H9 (cell line): ENCODE results near the gene KCTD1. TPM values are rescaled to one million over a fixed set of nuclear protein-coding genes. Genes with fewer than 3 reads are reported as not detected.

ENCODE experiments used
- DNase-seq: peaks from one replicate; pipeline ENCODE4 v3.0.0-alpha.2; 2017
- H2AFZ ChIP-seq: one replicate; pipeline ENCODE4 v1.6.1; 2013; ENCODE audit warnings: mild to moderate bottlenecking, low read length, control low read depth, moderate library complexity
- H2AK5ac ChIP-seq: 2 replicates; pipeline ENCODE4 v1.6.1; 2013; ENCODE audit warnings: low read length, control low read depth, mixed read lengths; ENCODE audit not compliant: insufficient read length
- H2BK120ac ChIP-seq: one replicate; pipeline ENCODE4 v1.6.1; 2013; ENCODE audit warnings: low read depth, mild to moderate bottlenecking, low read length, control low read depth, inconsistent platforms; ENCODE audit not compliant: poor library complexity, severe bottlenecking
- H2BK12ac ChIP-seq: 2 replicates; pipeline ENCODE4 v1.6.1; 2013; ENCODE audit warnings: low read length, control low read depth, mixed read lengths, low read depth; ENCODE audit not compliant: insufficient read length
- H2BK15ac ChIP-seq: 2 replicates; pipeline ENCODE4 v1.6.1; 2013; ENCODE audit warnings: low read depth, low read length, control low read depth
- H2BK20ac ChIP-seq: one replicate; pipeline ENCODE4 v1.6.1; 2013; ENCODE audit warnings: low read depth, mild to moderate bottlenecking, low read length, control low read depth, inconsistent platforms; ENCODE audit not compliant: poor library complexity, severe bottlenecking
- H2BK5ac ChIP-seq: 2 replicates; pipeline ENCODE4 v1.6.1; 2013; ENCODE audit warnings: low read length, control low read depth, mixed read lengths; ENCODE audit not compliant: insufficient read length
- H3K14ac ChIP-seq: 2 replicates; pipeline ENCODE4 v1.6.1; 2013; ENCODE audit warnings: low read length, control low read depth; ENCODE audit not compliant: insufficient read depth
- H3K18ac ChIP-seq: 2 replicates; pipeline ENCODE4 v1.6.1; 2013; ENCODE audit warnings: low read depth, mild to moderate bottlenecking, mixed read lengths, low read length, control low read depth; ENCODE audit not compliant: insufficient read length
- H3K23ac ChIP-seq: 2 replicates; pipeline ENCODE4 v1.6.1; 2013; ENCODE audit warnings: low read length, control low read depth, mixed read lengths, low read depth; ENCODE audit not compliant: insufficient read length
- H3K23me2 ChIP-seq: 2 replicates; pipeline ENCODE4 v1.6.1; 2013; ENCODE audit warnings: low read depth, mild to moderate bottlenecking, mixed read lengths, low read length, control low read depth; ENCODE audit not compliant: insufficient read length, poor library complexity, severe bottlenecking
- H3K27ac ChIP-seq: 2 replicates; pipeline ENCODE4 v1.5.1; 2013; ENCODE audit warnings: low read length, control low read depth, mixed read lengths, low read depth; ENCODE audit not compliant: insufficient read length
- H3K27me3 ChIP-seq: 2 replicates; pipeline ENCODE4 v1.6.1; 2013; ENCODE audit warnings: low read length, control low read depth, inconsistent platforms; ENCODE audit not compliant: insufficient read depth
- H3K4ac ChIP-seq: 2 replicates; pipeline ENCODE4 v1.6.1; 2013; ENCODE audit warnings: low read depth, mild to moderate bottlenecking, control low read depth, inconsistent platforms, low read length, moderate library complexity
- H3K4me1 ChIP-seq: 2 replicates; pipeline ENCODE4 v1.6.1; 2013; ENCODE audit warnings: low read length, control low read depth, inconsistent platforms; ENCODE audit not compliant: insufficient read depth
- H3K4me2 ChIP-seq: 2 replicates; pipeline ENCODE4 v1.6.1; 2013; ENCODE audit warnings: low read length, control low read depth, mixed read lengths; ENCODE audit not compliant: insufficient read length, insufficient read depth
- H3K56ac ChIP-seq: 2 replicates; pipeline ENCODE4 v1.6.1; 2013; ENCODE audit warnings: low read depth, mild to moderate bottlenecking, mixed read lengths, low read length, control low read depth; ENCODE audit not compliant: insufficient read length
- H3K79me1 ChIP-seq: 2 replicates; pipeline ENCODE4 v1.6.1; 2013; ENCODE audit warnings: low read depth, mild to moderate bottlenecking, moderate library complexity, low read length, control low read depth, inconsistent platforms; ENCODE audit not compliant: insufficient read depth, poor library complexity, severe bottlenecking
- H3K79me2 ChIP-seq: 2 replicates; pipeline ENCODE4 v1.6.1; 2013; ENCODE audit warnings: low read length, control low read depth, inconsistent platforms; ENCODE audit not compliant: insufficient read depth
- H3K9ac ChIP-seq: 2 replicates; pipeline ENCODE4 v1.6.1; 2013; ENCODE audit warnings: low read length, control low read depth, mixed read lengths; ENCODE audit not compliant: insufficient read length; ENCODE audit errors: extremely low read depth
- H3K9me3 ChIP-seq: one replicate; pipeline ENCODE4 v1.6.1; 2013; ENCODE audit warnings: low read depth, low read length, inconsistent platforms; ENCODE audit not compliant: control insufficient read depth
- H3T11ph ChIP-seq: one replicate; pipeline ENCODE4 v1.6.1; 2013; ENCODE audit warnings: mild to moderate bottlenecking, low read length, control low read depth, inconsistent platforms
- H4K20me1 ChIP-seq: one replicate; pipeline ENCODE4 v1.6.1; 2013; ENCODE audit not compliant: control insufficient read depth, insufficient read length, insufficient read depth
- H4K5ac ChIP-seq: 2 replicates; pipeline ENCODE4 v1.6.1; 2013; ENCODE audit warnings: low read depth, mild to moderate bottlenecking, mixed read lengths, low read length, control low read depth; ENCODE audit not compliant: insufficient read length
- H4K8ac ChIP-seq: replicated peaks from 2 replicates; pipeline ENCODE4 v1.6.1; 2013; ENCODE audit warnings: low read length, control low read depth, mixed read lengths, low read depth; ENCODE audit not compliant: insufficient read length
- H4K91ac ChIP-seq: 2 replicates; pipeline ENCODE4 v1.6.1; 2013; ENCODE audit warnings: low read depth, mild to moderate bottlenecking, moderate library complexity, mixed read lengths, low read length, control low read depth; ENCODE audit not compliant: insufficient read length
- H3K27ac Mint-ChIP-seq, 3 experiments: 2 replicates in 2 of 3; 3 replicates in 1 of 3; pipeline ENCODE4 v1.8.0; 2020 to 2021; ENCODE audit warnings: mixed read lengths in 3 of 3, mild to moderate bottlenecking in 1 of 3, moderate library complexity in 1 of 3
- H3K27me3 Mint-ChIP-seq: 2 replicates; pipeline ENCODE4 v1.8.0; 2021; ENCODE audit warnings: low read depth, mild to moderate bottlenecking, moderate library complexity, mixed read lengths
- H3K36me3 Mint-ChIP-seq, 3 experiments: 2 replicates in 2 of 3; 3 replicates in 1 of 3; pipeline ENCODE4 v1.8.0; 2020 to 2021; ENCODE audit warnings: low read depth in 3 of 3, mixed read lengths in 3 of 3; ENCODE audit not compliant: insufficient read depth in 1 of 3
- H3K4me1 Mint-ChIP-seq, 2 experiments: 2 replicates each; pipeline ENCODE4 v1.8.0; 2020; ENCODE audit warnings: mixed read lengths in 2 of 2
- H3K4me3 Mint-ChIP-seq, 2 experiments: 2 replicates in 1 of 2; 3 replicates in 1 of 2; pipeline ENCODE4 v1.8.0; 2020 to 2021; ENCODE audit warnings: mild to moderate bottlenecking in 2 of 2, mixed read lengths in 2 of 2, moderate library complexity in 1 of 2
- H3K9me3 Mint-ChIP-seq, 2 experiments: 2 replicates in 1 of 2; 3 replicates in 1 of 2; pipeline ENCODE4 v1.8.0; 2020; ENCODE audit warnings: mild to moderate bottlenecking in 2 of 2, mixed read lengths in 2 of 2, moderate library complexity in 1 of 2
- WGBS: extraction: QIAGEN DNeasy Blood & Tissue Kit; methylation state at CpG from one replicate; pipeline ENCODE4 v1.1.7; 2013; ENCODE audit warnings: missing lambda C conversion rate, low lambda C conversion rate, mixed read lengths; ENCODE audit not compliant: insufficient read length; ENCODE audit errors: extremely low coverage; 5-methylcytosine and 5-hydroxymethylcytosine counted together
- total RNA-seq: library from RNA; stranded (reverse); gene quantifications from 2 replicates; pipeline ENCODE4 v1.2.1, GENCODE V29; 2021
- TF ChIP-seq, protein P1 (sequence below): fragments of 200-600 bp; sonication (generic); conservative IDR thresholded peaks from 3 replicates; pipeline ENCODE4 v1.8.0; 2021; ENCODE audit warnings: antibody characterized with exemption, mild to moderate bottlenecking

KCTD1 gene
- total RNA-seq, 1 experiment from 2014 or later, result 10.8 TPM

DNA sequence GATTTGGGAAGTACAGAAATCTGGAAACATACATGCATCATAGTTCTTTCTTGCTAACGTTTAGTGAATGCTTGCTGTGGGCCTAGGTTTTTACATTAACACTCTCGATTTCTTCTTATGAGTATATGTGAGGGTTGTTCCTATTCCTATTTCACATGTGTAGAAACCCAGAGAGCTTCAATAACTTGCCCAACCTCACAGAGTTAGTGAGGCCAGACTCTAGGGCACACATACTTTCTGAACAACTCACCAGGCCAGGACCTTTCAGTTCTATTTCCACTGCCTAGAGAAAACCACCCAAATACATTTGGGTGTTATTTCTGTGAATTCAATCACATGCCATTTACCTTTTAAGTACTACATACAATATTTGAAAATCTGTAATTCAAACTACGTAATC lies 8.2 kb upstream of the KCTD1 start:
- no peaks in the 10 kb centered on the region for H3K36me3 Mint-ChIP-seq
- no peaks in the 10 kb centered on the region for H3K79me1 ChIP-seq
- H3K79me2 ChIP-seq, result no peaks in the 10 kb centered on the region
- TF ChIP-seq, protein P1, sequence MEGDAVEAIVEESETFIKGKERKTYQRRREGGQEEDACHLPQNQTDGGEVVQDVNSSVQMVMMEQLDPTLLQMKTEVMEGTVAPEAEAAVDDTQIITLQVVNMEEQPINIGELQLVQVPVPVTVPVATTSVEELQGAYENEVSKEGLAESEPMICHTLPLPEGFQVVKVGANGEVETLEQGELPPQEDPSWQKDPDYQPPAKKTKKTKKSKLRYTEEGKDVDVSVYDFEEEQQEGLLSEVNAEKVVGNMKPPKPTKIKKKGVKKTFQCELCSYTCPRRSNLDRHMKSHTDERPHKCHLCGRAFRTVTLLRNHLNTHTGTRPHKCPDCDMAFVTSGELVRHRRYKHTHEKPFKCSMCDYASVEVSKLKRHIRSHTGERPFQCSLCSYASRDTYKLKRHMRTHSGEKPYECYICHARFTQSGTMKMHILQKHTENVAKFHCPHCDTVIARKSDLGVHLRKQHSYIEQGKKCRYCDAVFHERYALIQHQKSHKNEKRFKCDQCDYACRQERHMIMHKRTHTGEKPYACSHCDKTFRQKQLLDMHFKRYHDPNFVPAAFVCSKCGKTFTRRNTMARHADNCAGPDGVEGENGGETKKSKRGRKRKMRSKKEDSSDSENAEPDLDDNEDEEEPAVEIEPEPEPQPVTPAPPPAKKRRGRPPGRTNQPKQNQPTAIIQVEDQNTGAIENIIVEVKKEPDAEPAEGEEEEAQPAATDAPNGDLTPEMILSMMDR, result no peak
- H3K4me2 ChIP-seq, result no peak overlapping the region
- no peak overlapping the region for H3K4me3 Mint-ChIP-seq
- H2BK20ac ChIP-seq, result no peak overlapping the region
- no CpG with 5 or more reads among the region's 3 CpGs for WGBS
- no peak overlapping the region for H3K23ac ChIP-seq
- no peak overlapping the region for H3T11ph ChIP-seq
- H3K23me2 ChIP-seq, result no peaks in the 10 kb centered on the region
- H2BK15ac ChIP-seq, result no peak overlapping the region
- H3K9me3 ChIP-seq, result no peaks in the 10 kb centered on the region
- no peak overlapping the region for H2AK5ac ChIP-seq
- H3K4me1 Mint-ChIP-seq, result peaks cover 12 to 27% of the 10 kb centered on the region in 2 experiments
- no peak overlapping the region for H4K5ac ChIP-seq
- H2BK12ac ChIP-seq, result no peak overlapping the region
- H3K56ac ChIP-seq, result no peak overlapping the region
- no peak overlapping the region for H2BK5ac ChIP-seq
- no peak overlapping the region for H3K27ac Mint-ChIP-seq
- no peak overlapping the region for H3K4ac ChIP-seq
- no peak overlapping the region for H3K27ac ChIP-seq
- no peaks in the 10 kb centered on the region for H3K9me3 Mint-ChIP-seq
- H3K4me1 ChIP-seq, result no peaks in the 10 kb centered on the region
- H4K91ac ChIP-seq, result no peak overlapping the region
- no peak for DNase-seq
- H2AFZ ChIP-seq, result no peak overlapping the region
- H3K14ac ChIP-seq, result no peak overlapping the region
- H3K27me3 ChIP-seq, result peaks cover 11% of the 10 kb centered on the region
- H3K9ac ChIP-seq, result no peak overlapping the region
- H3K27me3 Mint-ChIP-seq, result peaks cover 54% of the 10 kb centered on the region
- no peak overlapping the region for H2BK120ac ChIP-seq
- no peaks in the 10 kb centered on the region for H4K20me1 ChIP-seq
- no peak overlapping the region for H3K18ac ChIP-seq
- H4K8ac ChIP-seq, result no peak overlapping the region
